ENCODE data around the gene POLR2E. TPM values are rescaled to one million over a fixed set of nuclear protein-coding genes. Genes with fewer than 3 reads are reported as not detected.

POLR2E gene
- polyA plus RNA-seq, 1 donor from 2014 or later = 172 TPM

- Histone ChIP-seq H3K79me2 (replicated peaks; ENCODE audit: insufficient read depth, low read length) (no peaks in the 10 kb centered on the region), H3K9ac (ENCODE audit: low read length) (no peak overlapping the region), H3F3A (ENCODE audit: insufficient read depth, low read length, poor library complexity, severe bottlenecking) (no peaks in the 10 kb centered on the region), H3K4me3 (ENCODE audit: low read length) (no peak overlapping the region), H3K4me2 (ENCODE audit: low read length) (no peak overlapping the region), H3K36me3 (ENCODE audit: insufficient read depth, low read length) (no peaks in the 10 kb centered on the region), H4K20me1 (ENCODE audit: insufficient read depth) (no peaks in the 10 kb centered on the region), H3K27me3 (ENCODE audit: insufficient read depth, low read depth, low read length) (no peaks in the 10 kb centered on the region), H3K9me2 (ENCODE audit: insufficient read depth, low read length) (no peaks in the 10 kb centered on the region), H2AFZ (ENCODE audit: low read depth, low read length) (no peak overlapping the region), H3K9me3 (ENCODE audit: low read length) (no peaks in the 10 kb centered on the region), H3K27ac (ENCODE audit: low read length) (no peak overlapping the region)
- no peak for TF ChIP-seq RAD21 (conservative IDR thresholded peaks at IDR 0.05)
- no peak for TF ChIP-seq MXI1 (conservative IDR thresholded peaks at IDR 0.05; ENCODE audit: poor library complexity, severe bottlenecking)
- TF ChIP-seq REST (IDR thresholded peaks at IDR 0.05; ENCODE audit: borderline replicate concordance) = no peak
- TF ChIP-seq EZH2 (IDR thresholded peaks at IDR 0.05; ENCODE audit: borderline replicate concordance, insufficient read depth, low read length, poor library complexity, severe bottlenecking) = no peak
- TF ChIP-seq TAF1 (IDR thresholded peaks at IDR 0.05; ENCODE audit: low read depth) = no peak
- no peak for TF ChIP-seq EP300 (conservative IDR thresholded peaks at IDR 0.05; ENCODE audit: poor library complexity, severe bottlenecking)
Observed at GRCh38 chr19:1080360-1081161, 14.6 kb downstream of the POLR2E start.

GRCh38 chr19:1079566-1080111 is 15.5 kb downstream of the POLR2E start:
- no peaks in the 10 kb centered on the region for H3K79me2 ChIP-seq (replicated peaks; ENCODE audit: insufficient read depth, low read length)
- H3K4me2 ChIP-seq (ENCODE audit: low read length) = no peak overlapping the region
- H2AFZ ChIP-seq (ENCODE audit: low read depth, low read length) = no peak overlapping the region
- TF ChIP-seq RAD21 (conservative IDR thresholded peaks at IDR 0.05) = no peak
- TF ChIP-seq CTCF (IDR thresholded peaks at IDR 0.05; ENCODE audit: poor library complexity, severe bottlenecking) = no peak
- TF ChIP-seq TAF1 (IDR thresholded peaks at IDR 0.05; ENCODE audit: low read depth) = no peak
- TF ChIP-seq POLR2AphosphoS5 (IDR thresholded peaks at IDR 0.05) = no peak
- no peak for TF ChIP-seq REST (IDR thresholded peaks at IDR 0.05; ENCODE audit: borderline replicate concordance)
- TF ChIP-seq EP300 (conservative IDR thresholded peaks at IDR 0.05; ENCODE audit: poor library complexity, severe bottlenecking) = no peak
- no peak for TF ChIP-seq EZH2 (IDR thresholded peaks at IDR 0.05; ENCODE audit: borderline replicate concordance, insufficient read depth, low read length, poor library complexity, severe bottlenecking)
- TF ChIP-seq MXI1 (conservative IDR thresholded peaks at IDR 0.05; ENCODE audit: poor library complexity, severe bottlenecking) = no peak
- no peak for TF ChIP-seq SMC3 (conservative IDR thresholded peaks at IDR 0.05; ENCODE audit: poor library complexity)
- no peaks in the 10 kb centered on the region for H3F3A ChIP-seq (ENCODE audit: insufficient read depth, low read length, poor library complexity, severe bottlenecking)
- no peaks in the 10 kb centered on the region for H3K27me3 ChIP-seq (ENCODE audit: insufficient read depth, low read depth, low read length)
- H3K9me2 ChIP-seq (ENCODE audit: insufficient read depth, low read length) = no peaks in the 10 kb centered on the region
- H3K27ac ChIP-seq (ENCODE audit: low read length) = no peak overlapping the region
- H3K9ac ChIP-seq (ENCODE audit: low read length) = no peak overlapping the region
- H3K9me3 ChIP-seq (ENCODE audit: low read length) = no peaks in the 10 kb centered on the region
- H3K4me3 ChIP-seq (ENCODE audit: low read length) = no peak overlapping the region
- H4K20me1 ChIP-seq (ENCODE audit: insufficient read depth) = no peaks in the 10 kb centered on the region
- no peaks in the 10 kb centered on the region for H3K36me3 ChIP-seq (ENCODE audit: insufficient read depth, low read length)
